ENCODE measurements around the gene GGT6.

Gene GGT6

GRCh38 chr17:4536742-4537411 lies 23.5 kb downstream of the GGT6 start:
- peak; percentile 63 for DNase-seq

GRCh38 chr17:4536259-4536741 lies 24.1 kb downstream of the GGT6 start:
- DNase-seq, result peak; percentile 76

DNA sequence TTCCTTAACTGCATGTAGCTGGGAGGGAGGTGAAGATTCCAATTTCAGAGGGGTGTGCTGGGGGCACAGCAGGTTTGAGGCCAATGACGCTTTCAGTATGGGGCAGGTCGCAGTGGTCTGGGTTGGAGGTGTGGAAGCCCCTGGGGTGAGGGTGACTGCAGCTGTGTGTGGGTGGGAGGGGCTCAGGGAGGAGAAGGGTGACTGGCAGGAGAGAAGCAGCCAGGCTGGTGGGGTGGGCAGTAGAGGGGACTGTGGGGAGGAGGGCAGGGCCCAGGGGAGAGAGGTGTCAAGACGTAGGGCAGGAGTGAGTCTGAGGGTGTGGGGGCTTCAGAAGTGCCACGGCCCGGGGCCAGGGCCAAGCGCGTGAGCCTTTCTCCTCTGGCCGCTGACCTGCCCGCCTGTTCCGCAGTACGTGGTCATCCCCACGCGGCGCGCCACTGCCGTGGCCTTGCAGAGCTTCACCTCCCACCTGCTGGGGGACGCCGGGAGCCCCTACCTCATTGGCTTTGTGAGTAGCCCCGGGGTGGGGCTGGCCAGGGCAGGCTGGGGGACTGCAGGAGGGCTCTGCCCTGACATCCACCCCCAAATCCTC lies 24.6 kb downstream of the GGT6 start:
- peak; percentile 76 for DNase-seq

DNA sequence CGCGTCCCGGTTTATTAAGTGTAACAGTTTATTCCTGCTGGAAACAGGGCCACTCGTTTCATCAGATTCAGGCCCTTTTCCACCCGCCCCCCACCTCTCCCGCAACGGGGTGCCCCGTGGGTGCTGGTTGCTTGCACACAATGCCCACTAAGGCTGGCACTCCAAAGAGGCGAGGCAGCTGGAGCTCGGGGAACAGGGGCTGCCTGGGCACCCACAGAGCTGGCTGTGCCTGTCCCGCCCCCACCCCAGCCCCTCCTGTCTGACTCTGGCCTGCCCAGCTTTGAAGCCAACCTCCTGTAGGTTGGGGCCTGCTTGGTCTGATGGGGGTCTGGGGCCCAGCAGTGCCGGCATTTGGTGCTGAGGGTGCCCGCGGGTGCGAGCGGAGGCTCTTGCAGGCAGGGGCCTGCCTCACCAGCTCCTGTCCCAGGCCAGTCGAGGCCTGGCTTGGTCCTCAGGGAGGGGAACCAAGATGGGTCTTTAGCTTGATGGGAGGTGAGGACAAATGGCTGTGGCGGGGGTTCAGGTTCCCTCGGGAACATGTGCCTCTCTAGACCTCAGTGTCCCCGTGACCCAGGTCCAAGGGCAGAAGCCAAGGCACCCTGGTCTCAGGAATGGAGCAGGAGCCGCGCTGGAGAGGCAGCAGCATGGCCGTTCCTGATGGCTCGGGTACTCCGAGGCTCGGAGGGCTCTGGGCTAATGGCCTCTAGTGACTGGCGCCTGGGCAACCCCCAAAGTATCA lies 25.3 kb downstream of the GGT6 start:
- DNase-seq, result peak; percentile 74

- peak; percentile 68 for DNase-seq
Observed at GRCh38 chr17:4534515-4534914, 25.9 kb downstream of the GGT6 start.

DNA sequence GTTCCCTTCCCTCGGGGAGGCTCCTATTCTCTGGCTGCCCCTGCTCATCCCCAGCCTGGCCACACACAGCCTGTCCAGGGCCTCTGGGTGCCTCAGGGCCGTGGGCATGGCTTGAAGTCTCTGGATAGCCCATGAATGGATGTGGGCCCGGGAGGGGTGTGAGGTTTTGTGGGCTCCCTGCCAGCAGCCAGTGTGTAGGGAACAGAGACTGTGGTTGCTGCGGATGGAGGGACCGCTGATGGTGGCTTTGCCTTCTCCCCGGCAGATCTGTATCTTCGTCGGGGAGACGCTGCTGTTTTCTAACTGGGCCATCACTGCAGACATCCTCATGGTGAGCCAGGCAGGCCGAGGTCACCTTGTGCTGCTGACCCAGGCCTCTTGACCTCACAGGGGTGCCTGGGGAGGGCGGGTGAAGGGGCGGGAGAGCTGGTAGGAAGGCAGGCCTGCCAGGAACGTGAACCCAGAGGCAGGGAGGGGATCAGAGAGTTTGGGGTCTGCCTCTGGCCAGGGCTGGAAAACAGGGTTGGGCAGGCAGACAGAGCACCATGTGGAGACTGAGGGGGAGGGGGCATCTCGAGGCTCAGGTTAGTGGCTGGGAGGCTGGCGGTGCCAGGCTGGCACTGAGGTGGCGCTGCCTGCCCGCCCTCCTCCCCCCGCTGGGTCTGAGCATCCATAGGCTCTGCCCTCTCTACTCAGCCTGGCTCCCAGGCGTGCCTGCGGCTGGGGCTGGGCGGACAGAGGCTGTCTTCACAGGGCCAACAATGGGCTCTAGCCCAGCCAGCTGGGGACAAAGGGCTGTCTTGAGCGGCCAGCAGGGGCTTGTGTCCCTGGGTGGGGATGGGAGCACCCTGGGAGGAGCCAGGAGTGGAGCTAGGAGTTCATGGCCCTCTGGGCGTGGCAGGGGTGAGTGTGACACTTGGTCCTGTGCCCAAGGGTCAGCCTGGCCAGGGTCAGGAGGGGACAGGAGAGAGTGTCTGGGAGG lies 26.6 kb downstream of the GGT6 start:
- peak; percentile 63 for DNase-seq

DNA sequence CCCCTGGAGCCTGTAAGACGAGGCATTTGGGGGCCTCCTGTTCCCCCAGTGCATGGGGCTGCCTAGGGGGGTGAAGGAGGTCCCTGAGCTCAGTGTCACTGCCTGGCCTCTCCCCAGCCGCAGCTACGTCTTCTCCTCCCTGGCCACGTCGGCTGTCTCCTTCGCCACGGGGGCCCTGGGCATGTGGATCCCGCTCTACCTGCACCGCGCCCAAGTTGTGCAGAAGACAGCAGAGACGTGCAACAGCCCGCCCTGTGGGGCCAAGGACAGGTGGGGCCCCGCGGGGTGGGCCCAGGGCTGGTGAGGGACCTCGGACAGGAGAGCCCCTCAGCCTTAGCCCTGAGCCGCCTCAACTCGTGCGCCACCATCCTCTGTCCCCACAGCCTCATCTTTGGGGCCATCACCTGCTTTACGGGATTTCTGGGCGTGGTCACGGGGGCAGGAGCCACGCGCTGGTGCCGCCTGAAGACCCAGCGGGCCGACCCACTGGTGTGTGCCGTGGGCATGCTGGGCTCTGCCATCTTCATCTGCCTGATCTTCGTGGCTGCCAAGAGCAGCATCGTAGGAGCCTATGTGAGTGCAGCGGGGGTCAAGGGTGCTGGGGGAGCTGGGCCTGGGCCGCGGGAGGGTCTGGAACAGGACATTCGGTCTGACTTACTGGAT lies 27.4 kb downstream of the GGT6 start:
- peak; percentile 63 for DNase-seq

GRCh38 chr17:4531988-4532736 lies 28.2 kb downstream of the GGT6 start:
- DNase-seq, result peak; percentile 38

GRCh38 chr17:4530799-4531730 lies 29.3 kb downstream of the GGT6 start:
- no peak for DNase-seq

DNA sequence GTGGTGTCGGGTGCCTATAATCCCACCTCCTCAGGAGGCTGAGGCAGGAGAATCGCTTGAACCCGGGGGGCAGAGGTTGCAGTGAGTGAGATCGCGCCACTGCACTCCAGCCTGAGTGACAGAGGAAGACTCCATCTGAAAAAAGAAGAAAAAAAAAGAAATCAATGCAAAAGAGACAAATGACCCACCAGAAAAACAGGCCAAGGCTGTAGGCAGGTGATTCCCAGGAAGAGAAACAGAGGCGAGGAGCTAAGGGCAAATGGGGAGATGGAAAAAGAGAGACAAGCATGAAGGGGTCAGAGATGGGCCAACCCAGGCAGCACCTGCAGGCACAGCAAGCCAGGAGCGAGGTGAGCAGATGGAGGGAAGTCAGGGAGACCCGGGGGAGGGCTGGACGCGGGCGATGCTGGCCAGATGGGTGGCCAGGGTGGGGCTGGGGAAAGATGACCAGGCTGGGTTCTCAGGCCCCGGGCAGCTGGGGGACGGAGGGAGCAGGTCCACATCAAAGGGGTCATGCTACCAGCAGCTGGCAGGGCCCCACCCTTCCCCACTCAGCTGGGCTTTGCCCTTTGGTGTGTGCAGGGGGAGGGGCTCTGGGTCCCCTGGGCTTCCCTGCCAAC lies 30.7 kb downstream of the GGT6 start:
- DNase-seq, result no peak

DNA sequence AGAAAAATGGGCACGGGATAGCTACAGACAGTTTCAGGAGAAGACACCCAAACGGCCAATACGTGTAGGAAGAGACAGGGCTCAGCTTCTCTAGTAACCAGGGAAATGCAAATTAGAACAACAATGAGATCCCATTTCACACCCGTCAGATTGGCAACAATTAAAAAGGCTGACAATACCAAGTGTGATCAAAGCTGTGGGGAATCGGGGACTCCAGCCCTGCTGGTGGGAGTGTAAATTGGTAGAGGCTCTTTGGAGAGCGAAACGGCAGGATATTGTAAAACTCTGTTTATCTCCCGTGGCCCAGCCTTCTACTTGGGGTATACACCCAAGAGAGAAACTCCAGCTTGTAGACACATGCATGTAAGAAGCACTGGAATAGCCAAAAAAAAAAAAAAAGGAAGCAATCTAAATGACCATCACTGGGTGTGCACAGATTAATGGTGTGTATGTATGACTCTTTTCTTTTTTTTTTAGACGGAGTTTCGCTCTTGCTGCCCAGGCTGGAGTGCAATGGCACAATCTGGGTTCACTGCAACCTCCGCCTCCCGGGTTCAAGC lies 32.7 kb downstream of the GGT6 start:
- no peak for DNase-seq

GRCh38 chr17:4527134-4527533 lies 33.2 kb downstream of the GGT6 start:
- no peak for DNase-seq

GRCh38 chr17:4525691-4526397 lies 34.5 kb downstream of the GGT6 start:
- no peak for DNase-seq

DNA sequence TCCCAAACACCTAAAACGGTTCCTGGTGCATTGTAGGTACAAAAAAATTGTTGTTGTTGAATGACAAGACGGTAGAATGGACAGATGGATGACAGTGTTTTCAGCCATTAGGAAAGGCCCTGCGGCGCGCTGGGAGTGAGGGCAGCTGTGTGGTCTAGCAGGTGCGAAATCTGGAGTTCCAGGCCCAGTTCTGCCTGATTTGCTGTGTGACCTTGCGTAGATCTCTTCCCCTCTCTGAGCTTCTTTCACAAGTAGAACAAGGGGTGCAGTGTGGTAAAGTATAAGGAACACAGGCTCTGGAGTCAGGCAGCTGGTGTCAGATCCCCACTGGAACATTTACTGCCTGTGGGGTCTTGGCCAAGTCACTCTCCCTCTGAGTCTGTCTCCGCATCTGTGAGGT lies 36.4 kb downstream of the GGT6 start:
- DNase-seq, result no peak

DNA sequence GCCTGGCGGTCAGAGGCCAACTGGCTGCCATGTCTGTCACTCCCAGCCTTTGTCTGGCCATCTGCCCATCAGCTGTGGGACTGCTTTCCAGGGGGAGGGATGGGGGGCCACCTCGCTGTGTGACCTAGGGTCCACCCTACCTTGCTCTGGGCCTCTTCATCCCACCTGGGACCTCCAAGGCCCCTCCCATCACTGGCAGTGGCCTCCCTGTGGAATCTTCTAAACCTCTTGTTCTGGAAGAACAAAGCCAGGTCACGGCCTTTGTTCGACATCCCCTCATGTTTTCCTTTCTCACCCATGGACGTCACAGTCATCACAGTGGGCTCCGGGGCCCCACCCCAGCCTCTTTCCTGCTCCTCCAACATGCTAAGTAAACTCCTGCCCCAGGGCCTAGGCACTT lies 37.7 kb downstream of the GGT6 start:
- DNase-seq, result no peak

- no peak for DNase-seq
Observed at GRCh38 chr17:4520894-4521600, 39.3 kb downstream of the GGT6 start.

- DNase-seq, result no peak
Observed at GRCh38 chr17:4520060-4520893, 40.1 kb downstream of the GGT6 start.

Measured in NCI-H82 (cell line).